GM03348 (cell line): ENCODE measurements around the gene TCAF2.
"Not testable (repeated sequence)": the region's sequence is repeated elsewhere in the genome, so short reads cannot be mapped to it uniquely, and the experiment has no call there.

Experiments used
- DNase-seq: peaks from one replicate; pipeline ENCODE4 v3.0.0; 2012; ENCODE audit warnings: low spot score

The TCAF2 gene

DNA sequence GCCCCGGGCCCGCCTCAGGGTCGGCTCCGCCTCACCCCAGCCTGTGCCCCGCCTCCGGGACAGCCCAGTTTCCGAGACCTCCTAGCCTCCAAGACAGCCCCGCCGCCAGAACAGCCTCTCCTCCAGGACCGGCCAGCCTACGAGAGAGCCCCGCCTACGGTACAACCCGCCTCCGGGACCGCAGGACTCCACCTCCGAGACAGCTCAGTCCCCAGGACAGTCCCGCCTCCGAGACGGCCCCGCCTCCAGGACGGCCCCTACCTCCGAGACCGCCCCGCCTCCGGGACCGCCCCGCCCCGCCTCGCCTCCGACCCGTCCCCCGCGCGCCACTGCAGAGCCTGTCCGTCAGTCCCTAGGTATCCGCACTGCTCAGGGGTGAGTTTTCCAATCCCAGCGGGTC lies at the start of gene TCAF2:
TCAF2 (plus strand) TSS at position 329 of the 400 bp plus-strand sequence.
- DNase-seq = not testable (repeated sequence)

DNA sequence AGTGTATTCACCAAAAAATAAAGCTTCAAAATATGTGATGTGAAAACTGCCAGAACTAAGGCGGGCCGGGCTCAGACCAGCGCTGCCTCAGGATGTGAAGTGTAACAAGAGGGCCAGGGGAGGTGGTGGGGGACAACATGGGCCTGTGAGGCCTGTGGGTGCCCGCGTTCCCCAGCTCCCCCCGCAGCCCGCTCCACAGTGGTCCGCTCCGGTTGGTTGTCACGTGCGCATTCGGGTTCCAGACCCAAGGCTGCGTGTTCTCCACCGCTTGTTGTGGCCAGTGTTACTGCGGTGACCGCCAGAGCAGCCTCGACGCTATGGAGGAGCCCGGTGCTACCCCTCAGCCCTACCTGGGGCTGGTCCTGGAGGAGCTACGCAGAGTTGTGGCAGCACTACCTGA lies 49.3 kb upstream of the TCAF2 start, which contains the start of gene CTAGE15:
CTAGE15 (plus strand) TSS at position 301 of the 400 bp plus-strand sequence; CDS start at position 318, 17 bp downstream.
- not testable (repeated sequence) for DNase-seq

DNA sequence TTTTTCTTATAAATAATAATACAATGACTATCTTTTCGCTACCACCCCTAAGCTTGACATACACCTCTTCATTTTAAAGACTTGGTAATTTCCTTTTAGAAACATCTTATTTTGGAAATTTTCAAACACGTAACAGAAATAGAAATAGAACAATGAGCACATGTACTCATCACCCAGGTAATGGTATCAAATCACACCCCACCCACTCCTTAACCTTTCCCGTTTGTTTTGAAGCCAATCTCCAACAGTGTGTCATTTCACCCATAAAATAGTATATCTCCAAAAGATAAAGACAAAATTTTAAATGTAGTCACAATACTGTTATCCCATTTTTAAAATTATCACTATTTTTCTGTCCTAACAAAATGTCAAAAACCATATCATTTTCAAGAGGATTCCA lies 32.6 kb upstream of the TCAF2 start:
- not testable (repeated sequence) for DNase-seq

DNA sequence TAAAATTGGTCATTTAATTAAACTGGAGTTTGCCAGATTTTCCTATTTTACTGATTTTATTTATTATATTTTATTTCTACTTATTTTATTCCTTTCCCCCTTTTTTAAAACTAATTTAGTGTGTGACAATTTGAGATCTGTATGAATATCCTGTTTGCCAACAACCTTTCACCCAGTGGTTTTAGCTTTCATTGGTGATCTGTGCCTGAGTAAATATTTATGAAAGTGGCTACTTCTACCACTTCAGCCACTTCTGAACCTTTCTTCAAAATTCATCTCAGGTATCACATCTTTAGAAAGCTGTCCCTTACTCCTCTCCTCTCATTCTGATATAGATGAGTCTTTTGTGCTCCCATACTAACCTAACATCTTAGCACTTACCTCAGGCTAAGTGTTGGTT lies 30.9 kb upstream of the TCAF2 start:
- DNase-seq = not testable (repeated sequence)

DNA sequence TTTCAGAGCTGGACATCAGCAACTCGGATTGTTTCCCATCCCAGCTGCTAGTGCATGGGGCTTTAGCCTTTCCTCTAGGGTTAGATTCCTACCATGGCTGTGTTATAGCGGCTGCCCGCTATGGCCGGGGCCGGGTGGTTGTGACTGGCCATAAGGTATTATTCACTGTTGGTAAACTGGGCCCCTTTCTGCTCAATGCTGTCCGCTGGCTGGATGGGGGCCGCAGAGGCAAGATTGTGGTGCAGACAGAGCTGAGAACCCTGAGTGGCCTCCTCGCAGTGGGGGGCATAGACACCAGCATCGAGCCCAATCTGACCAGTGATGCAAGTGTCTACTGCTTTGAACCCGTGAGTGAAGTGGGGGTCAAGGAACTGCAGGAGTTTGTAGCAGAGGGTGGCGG lies 22.7 kb upstream of the TCAF2 start:
- not testable (repeated sequence) for DNase-seq

DNA sequence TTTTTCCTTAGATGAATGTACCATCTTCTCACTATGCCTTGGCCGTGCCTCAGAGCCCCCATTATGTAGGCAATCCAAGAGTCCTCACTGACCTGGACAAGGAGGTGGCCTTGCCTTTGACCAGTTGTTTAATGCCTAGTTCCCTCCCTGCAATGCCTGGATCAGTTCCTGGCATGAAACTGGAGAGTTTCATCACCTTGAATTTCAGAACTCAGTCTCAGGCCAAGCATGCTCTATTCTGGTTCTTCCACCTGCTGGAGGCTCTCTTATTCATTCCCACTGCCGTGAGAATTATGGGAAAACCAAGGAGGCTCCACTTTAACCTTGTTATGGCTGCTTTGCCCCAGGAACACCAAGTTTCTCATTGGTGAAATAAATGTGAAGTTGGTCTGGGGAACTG lies 17.2 kb upstream of the TCAF2 start:
- DNase-seq = not testable (repeated sequence)

DNA sequence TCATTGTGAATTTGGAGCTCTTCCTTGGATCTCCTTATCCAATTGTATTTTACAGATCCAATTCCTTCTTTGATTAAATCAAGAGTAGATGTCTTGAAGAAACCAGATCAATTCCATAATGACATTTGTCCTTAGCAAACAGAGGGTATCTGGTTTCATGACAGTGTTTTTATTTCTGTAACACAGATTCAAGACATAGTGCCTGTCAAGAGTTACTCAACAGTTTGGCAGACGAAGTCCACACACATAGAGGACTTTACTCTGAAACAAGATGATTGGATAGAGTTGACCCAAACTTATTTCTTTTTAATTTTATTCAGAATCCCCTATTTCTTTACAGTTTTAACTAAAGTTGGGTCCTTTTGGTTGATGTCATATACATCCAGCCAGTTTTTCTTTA lies 14.7 kb upstream of the TCAF2 start:
- DNase-seq = not testable (repeated sequence)

DNA sequence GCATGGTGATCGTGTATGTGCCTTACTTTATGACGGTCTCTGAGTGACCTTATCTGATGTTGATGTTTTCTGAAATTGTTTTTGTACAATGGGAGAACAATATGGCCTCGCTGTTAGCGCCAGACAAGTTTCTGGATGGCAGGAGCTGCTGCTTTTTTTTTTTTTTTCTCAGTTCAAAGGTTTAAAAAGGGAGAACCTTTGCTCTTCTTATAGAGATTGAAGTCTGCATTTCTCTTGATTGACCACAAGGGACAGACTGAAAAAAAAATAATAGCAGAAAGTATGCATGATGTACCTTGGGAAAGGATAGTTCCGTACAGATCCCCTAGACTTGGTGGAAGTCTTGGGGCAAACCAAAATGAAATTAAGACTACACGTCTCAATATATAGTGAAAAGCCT lies 5.2 kb upstream of the TCAF2 start:
- DNase-seq = not testable (repeated sequence)

DNA sequence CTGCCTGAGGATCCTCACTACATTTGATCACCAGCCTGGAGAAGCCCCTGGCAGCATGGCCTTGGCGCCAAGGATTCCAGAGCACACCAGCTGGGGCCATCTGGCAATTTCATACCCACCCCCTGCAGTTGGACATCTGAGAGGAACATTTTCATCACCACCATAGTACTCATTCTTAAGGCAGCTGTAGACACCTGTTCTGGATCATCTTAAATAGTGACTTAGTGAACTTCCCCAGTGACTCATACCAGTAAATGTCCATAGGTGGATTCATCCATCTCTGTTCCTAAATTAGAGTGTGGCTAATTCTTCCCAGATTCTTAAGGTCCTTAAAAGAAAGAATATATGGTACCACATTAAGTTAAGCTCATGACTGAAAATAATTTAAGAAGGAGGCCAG lies 3.6 kb upstream of the TCAF2 start:
- not testable (repeated sequence) for DNase-seq

DNA sequence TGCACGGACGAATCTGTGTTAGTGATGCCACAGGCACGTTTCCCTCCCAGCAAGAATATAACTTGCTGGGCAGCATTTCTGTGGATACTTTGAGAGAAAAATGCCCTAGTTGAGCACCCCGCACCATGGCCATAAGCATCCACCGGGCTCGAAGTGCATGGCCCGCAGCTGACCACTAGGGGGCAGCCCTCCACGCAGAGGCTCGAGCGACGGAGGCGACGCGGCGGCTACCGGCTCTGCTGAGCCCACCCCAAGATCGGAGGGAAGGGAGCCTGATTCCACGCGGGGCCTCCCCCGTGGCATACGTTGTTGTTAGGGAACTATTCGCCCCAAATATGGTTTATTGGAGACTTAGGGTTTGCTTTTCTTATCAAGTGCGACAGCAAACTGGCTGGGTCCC lies 716 bp upstream of the TCAF2 start:
- DNase-seq = not testable (repeated sequence)

DNA sequence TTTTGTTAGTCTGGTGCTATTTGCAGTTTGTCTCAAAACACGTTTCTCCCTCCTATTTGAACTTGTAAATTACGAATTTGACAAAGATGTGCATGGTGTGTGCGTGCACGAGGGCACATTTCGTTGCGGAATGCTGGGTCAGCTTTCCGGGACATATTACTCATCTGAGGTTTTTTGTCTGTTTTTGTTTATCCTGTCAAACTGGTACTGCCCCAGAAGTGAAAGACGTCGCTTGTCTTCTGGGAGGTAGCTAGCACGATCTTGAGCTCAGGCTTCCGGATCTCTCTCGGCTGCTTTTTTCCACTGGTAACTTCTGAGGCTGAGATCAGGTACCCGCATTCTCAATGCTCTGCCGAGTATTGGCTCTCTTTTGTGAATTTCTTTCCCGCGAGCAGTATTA lies 401 bp downstream of the TCAF2 start:
- not testable (repeated sequence) for DNase-seq

DNA sequence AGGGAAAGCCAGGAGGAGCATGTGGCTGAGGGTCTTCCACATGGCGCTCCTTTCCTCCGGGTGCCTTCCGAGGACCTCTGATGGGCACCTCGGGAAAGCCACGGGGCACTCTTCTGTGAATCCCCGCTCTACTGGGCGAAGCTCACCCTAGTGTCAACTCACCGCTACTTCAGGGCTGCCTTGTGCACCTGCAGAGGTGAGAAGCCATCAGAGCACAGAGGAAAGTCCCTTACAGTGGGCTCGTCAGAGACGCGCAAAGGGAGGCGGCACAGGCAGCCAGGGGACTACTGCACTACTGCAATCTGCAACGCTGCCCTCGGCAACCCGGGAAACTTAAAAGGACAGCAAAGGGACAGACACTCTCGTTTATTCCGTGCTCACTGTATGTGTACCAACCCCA lies 1.4 kb downstream of the TCAF2 start:
- DNase-seq = not testable (repeated sequence)

DNA sequence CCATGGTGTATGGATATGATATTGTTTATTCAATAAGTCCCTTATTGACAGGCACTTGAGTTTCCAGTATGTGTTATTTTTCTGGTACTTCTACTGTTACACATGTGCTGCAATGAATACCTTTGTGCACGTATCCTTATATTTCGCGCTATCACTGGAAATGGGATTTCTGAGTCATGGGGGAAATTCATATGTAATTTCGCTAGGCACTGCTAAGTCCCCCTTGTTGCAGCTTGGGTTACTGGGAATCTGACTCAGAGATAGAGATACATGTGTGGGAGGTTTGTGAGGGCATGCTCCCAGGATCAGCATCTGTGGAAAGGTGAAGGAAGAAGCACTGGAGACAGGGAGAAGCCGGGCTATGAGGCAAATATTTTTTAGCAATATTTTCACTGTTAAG lies 9.9 kb downstream of the TCAF2 start:
- not testable (repeated sequence) for DNase-seq

DNA sequence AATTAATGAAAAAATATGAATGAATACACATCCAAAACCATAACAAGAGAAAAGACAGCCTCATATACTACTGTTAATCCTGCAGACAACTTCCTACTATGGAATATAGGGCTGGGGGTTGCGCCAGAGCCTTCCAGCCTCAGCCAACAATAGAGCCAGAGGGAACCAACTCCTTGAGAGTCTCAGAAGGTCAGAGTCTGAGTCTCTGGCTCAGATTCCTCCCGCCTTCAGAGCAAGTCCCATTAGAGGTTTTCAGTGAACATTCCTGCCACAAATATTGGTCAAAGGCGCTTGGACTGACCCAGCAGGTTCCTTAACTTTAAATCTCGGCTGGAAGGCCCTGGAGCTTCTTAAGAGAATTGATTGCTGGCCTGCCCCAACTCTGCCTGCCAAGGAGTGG lies 11.7 kb downstream of the TCAF2 start:
- not testable (repeated sequence) for DNase-seq

DNA sequence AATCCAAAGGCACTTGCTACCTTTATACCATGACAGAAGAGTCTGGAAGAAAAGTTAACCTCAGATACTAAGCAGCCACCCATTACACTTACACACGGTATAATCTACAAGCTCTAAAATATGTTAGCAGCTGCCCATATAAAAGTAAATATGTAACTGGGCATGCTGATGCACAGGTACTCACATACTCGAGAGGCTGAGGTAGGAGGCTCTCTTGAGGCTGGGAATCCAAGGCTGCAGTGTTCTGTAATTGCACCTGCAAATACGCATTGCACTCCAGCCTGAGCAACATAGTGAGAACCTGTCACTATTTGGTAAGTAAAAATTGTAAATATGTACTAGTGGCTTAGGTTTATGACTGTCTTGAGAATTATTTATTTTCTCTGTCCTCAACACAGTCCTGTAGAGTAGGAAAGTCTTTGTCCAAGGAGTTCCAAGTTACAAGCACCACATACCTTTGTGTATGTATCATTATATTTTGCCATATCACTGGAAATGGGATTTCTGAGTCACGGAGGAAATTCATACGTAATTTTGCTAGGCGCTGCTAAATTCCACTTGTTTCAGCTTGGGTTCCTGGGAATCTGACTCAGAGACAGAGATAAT lies 12.3 kb downstream of the TCAF2 start:
- not testable (repeated sequence) for DNase-seq

DNA sequence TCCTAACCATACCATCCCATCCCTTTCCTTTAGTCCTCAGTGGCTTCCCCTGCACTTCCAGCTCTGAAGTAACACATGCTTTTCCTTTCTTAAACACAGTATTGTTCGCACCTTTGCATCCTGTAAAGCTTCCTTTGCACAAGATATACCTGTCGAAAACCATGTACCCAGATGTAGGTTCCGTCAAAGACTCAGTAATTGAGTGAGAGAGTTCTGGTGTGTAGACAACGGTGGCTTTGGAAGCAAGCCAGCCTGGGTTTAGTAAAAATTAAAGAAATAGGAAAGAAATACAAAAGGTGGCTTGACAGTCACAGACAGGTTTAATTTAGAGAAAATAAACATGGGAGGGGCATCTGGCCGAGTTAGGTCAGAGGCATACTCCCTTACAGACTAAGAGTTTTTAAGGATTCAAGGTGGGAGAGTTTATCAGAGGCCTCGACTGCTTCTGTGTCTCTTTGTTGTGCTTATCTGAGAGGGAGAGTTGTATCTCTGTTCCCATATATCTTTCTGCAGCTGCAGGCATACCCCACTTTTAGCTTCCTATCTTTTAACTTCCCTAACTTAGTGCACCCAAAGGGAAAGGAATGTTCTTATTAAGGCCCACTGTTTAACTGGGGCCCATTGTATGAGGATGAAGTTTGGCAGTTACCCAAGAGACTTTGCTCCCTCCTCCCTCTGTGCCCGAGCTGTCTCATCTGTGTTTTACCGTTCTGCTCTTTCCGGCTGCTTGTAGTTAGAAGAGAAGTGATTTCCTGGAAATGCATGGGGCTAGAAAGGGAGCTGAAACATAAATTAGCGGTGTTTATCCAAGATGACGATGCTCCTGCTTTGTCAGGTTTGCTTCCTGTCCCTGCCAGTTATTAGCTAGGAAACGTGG lies 14.8 kb downstream of the TCAF2 start:
- DNase-seq = not testable (repeated sequence)

DNA sequence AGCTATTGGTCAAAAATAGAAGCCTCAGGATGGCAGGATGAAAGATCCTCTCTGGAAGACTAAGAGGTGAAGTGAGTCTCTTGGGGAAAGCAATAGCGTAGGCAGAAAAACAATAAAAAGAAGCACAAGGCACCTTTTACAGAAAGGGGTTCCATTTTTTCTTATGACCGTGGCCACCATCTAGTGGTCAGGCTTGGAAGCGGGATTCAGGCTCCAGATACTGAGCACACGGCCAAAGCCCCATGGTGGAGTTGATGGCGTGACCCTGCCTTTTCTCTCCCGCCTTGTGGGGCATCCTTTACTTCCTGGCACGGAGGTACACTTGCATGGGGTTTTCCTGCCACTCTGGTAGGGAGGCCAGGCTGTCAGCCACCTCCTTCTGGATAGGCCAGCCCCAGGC lies 18.6 kb downstream of the TCAF2 start:
- not testable (repeated sequence) for DNase-seq

DNA sequence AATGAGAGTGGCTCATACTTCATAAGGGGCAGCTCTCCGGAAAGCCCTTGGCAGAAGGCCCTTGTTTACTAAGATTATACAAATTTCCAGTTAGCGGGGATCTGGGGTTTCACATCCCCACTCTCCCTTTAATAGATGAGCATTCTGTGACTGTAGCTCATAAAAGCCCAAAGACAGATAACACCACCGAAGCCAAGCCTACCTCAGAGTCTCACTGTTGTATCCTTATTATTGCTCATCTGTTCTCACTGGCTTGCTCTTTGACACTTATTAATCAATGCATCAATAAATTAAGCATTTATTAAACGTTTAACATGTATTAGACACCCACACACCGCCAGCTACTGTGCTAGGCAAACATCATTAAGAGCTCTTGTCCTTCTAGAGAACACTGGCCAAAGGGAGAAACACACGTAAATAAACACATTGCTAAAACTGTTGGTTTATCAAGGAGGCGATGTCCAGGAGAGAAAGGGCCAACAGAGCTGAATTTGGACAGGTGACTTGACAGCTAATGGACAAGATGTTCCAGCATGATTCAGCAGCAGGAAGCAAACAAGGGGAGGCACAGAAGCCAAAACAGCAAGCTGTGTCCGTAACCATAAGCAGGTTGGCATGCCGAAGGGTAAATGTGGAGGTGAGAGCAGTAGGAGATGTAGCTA lies 19.9 kb downstream of the TCAF2 start:
- not testable (repeated sequence) for DNase-seq

DNA sequence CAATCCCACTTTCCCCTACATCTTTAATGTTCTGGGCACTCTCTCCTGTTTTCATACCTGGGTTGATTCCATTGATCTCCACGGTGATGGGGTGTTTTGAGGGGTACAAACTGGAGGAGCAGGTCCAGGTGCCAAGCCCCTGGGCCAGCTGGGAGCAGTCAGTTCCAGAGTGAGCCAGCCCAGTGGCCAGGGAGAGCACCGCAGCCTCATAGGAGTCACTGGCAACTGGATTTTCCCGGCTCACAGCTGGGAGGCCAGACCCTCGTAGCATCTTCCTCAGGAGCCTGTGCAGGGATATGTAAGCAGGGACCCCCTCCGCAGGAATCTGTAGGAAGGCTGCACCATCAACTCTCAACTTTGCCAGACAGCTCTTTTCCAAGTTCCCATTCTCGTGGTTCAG lies 25.8 kb downstream of the TCAF2 start:
- DNase-seq = not testable (repeated sequence)

DNA sequence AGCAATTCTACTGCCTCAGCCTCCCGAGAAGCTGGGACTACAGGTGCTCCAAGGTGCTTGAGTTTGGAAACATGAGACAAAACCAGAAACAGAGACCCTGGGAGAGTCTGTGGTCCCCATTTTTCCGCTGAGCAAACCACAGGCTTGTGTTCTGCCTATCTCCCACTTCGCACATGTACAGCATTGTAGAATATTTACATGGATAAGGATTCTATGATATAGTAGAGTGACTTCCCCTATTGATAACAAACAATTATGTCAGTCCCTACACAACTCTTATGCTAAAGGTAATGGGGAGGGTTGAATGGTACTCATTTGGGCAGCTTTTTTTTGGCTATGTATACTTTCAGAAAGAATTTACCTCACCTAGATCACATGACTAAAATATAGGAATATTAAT lies 29.1 kb downstream of the TCAF2 start:
- not testable (repeated sequence) for DNase-seq

DNA sequence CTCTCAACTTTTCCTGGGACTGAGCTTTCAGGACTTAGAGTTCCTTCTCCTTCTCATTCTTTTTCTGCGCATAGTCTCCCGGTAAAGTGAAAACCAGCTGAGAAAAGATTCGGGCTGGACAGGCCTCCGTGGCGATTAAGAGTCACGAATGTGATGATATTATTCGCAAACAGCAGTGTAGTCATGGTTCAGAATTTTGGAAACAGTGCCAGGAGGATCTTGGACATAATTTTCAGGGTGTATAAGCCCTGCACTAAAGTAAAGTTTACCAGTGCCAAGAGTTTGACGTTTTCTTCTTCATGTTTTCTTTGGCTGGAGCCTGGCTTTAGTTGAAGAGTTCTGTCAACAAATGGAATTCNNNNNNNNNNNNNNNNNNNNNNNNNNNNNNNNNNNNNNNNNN lies 29.7 kb downstream of the TCAF2 start:
- DNase-seq = not testable (repeated sequence)
